GM12864 (cell line): ENCODE results near the gene LPP.

Experiments used
- DNase-seq: peaks from one replicate; pipeline ENCODE4 v3.0.0-alpha.2; 2011; ENCODE audit warnings: low read depth
- H3K4me3 ChIP-seq: 2 replicates; pipeline ENCODE4 v1.5.1; 2011; ENCODE audit warnings: mild to moderate bottlenecking, low read depth, low read length, control low read depth
- CTCF ChIP-seq: IDR thresholded peaks from 2 replicates; pipeline ENCODE4 v1.5.1; 2011; ENCODE audit warnings: low read depth, mild to moderate bottlenecking, moderate library complexity, low read length, control low read depth, inconsistent platforms; ENCODE audit errors: missing control alignments

LPP gene

DNA sequence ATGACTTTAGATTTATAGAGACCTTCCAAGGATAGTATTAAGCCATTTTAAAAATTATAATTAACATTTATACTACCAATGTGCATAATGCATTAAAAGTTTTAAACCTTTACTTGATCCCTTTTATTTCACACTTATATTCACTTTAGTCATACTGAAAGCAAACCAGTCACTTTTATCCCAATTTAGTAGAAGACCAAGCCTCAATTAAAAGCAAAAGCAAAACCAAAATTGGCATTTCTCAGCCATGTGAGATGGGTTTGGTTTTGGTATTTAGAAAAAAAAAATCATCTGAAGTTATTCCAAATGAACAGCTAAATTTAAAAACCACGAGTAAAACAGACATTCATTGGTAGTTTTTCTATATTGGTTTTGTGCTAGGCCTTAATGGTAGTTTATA is 249.4 kb downstream of the LPP start:
- DNase-seq: no peak
- no peak for TF ChIP-seq CTCF
- H3K4me3 ChIP-seq: no peak overlapping the region

GRCh38 chr3:188404124-188404523 is 250.2 kb downstream of the LPP start:
- DNase-seq: no peak
- no peak for TF ChIP-seq CTCF
- H3K4me3 ChIP-seq: no peak overlapping the region

DNA sequence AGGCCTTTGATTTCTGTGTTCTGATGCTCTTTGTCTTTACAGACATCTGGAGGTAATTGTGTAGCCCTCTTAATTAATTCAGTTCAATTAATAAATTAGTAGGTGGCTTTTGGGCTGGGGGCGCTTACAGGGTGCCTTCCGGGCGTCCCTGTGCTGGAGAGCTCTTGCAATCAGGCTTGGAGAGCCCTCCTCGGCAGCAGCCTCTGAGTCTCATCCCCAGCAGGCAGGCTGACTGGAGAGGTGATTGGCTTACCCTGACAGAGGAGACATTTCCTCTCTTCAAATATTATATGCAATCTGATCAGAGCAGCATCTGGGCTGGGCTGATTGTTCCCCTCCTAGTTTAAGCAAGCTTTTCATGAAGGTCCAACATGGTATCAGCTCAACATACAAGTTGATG is 250.7 kb downstream of the LPP start:
- no peak for TF ChIP-seq CTCF
- H3K4me3 ChIP-seq: no peak overlapping the region
- no peak for DNase-seq

DNA sequence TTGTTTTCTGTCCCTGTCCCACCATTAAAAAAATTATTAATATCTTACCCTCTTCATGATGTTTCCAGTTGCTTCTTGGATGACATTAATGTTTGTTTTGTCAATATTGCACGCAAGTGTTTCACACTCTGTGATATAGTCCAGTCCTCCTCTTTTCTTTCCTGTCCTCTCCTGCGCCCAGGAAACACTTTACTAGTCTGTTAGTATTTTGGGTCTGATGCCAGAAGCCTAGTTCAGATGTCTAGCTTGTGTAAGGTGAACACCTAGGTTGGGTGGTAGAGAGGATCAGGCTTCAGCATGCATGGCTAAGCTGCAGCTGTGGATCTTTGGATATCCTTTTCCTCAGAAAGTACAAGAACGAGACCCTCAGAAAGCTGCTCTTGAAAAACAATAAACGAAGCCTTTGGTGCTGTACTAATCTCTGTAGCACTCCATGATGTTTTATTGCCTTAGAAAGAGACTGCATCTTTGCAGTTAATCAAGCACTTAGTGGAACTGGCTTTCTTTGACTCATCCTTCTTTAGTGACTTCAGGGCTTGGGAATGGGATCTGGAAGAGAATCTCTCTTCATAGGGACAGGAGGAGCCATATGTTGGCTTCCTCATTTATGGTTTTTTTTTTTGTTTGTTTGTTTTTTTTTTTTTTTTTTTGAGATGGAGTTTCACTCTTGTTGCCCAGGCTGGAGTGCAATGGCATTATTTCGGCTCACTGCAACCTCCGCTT is 253.4 kb downstream of the LPP start:
- TF ChIP-seq CTCF: no peak
- no peak for DNase-seq

GRCh38 chr3:188408831-188409230 is 254.9 kb downstream of the LPP start:
- no peak overlapping the region for H3K4me3 ChIP-seq
- DNase-seq: no peak
- TF ChIP-seq CTCF: no peak

More for the DNA sequence above, 253.4 kb downstream of the LPP start:
- H3K4me3 ChIP-seq: no peak overlapping the region

DNA sequence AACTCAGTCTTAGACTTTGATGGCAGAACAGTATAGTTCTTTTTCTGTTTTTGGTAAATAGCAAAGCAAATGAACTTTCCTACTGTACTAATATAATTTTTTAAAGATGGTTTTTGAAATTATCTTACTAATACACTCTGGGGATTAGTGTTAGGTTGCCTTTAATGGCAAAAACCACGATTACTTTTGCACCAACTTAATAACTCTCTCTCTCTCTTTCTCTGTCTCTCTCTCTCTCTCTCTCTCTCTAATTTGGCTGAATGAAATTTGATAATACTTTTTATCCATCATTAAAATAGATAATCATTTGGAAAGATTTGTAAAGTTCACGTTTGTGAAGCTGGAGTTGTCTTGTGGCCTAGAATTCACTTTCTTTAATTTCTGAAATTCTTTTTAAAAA is 257.8 kb downstream of the LPP start:
- no peak for TF ChIP-seq CTCF
- no peak for DNase-seq
- no peak overlapping the region for H3K4me3 ChIP-seq

DNA sequence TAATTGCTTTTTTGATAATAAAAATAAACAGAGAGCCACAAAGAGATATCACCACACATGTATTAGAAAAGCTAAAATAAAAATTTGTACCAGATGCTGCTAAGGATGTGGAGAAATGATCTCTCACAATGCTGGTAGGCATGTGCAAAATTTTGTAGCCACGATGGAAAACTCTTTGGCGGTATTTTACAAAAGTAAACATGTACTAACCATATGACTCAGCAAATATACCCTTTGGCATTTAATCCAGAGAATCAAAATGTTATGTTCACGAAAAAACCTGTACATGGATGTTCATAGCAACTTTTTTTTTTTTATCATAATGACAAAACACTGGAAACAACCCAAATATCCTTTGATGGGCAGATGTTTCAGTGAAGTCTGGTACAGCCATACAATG is 261.2 kb downstream of the LPP start:
- no peak for DNase-seq
- no peak overlapping the region for H3K4me3 ChIP-seq
- TF ChIP-seq CTCF: no peak
